GM12878 (cell line): Measurements from ENCODE around the gene KCNMB4.

Source experiments
- ATF7 ChIP-seq: fragments of 450-650 bp; IDR thresholded peaks from 2 replicates; pipeline ENCODE4 v1.6.1; 2016; ENCODE audit warnings: low read depth, mild to moderate bottlenecking
- CREB1 ChIP-seq: IDR thresholded peaks from 2 replicates; pipeline ENCODE4 v1.6.1; 2012; ENCODE audit warnings: low read depth, mild to moderate bottlenecking, inconsistent platforms
- PAX8 ChIP-seq: fragments of 450-650 bp; IDR thresholded peaks from 2 replicates; pipeline ENCODE4 v1.6.1; 2017; ENCODE audit warnings: mild to moderate bottlenecking, moderate library complexity
- SUZ12 ChIP-seq: fragments of 200-600 bp; sonication (generic); IDR thresholded peaks from one replicate; pipeline ENCODE4 v1.6.1; 2018; ENCODE audit warnings: antibody characterized with exemption, mild to moderate bottlenecking; ENCODE audit not compliant: unreplicated experiment
- TF ChIP-seq, protein P1 (sequence below), 3 experiments: IDR thresholded peaks in 2 of 3; conservative IDR thresholded peaks in 1 of 3; 2 replicates each; pipeline ENCODE4 v1.5.1; 2011; ENCODE audit warnings: low read depth in 3 of 3, low read length in 3 of 3, mild to moderate bottlenecking in 3 of 3, control low read depth in 2 of 3, moderate library complexity in 2 of 3, inconsistent platforms in 1 of 3, mixed read lengths in 1 of 3; ENCODE audit not compliant: control insufficient read depth in 2 of 3, insufficient read depth in 1 of 3; ENCODE audit errors: extremely low read depth in 1 of 3

DNA sequence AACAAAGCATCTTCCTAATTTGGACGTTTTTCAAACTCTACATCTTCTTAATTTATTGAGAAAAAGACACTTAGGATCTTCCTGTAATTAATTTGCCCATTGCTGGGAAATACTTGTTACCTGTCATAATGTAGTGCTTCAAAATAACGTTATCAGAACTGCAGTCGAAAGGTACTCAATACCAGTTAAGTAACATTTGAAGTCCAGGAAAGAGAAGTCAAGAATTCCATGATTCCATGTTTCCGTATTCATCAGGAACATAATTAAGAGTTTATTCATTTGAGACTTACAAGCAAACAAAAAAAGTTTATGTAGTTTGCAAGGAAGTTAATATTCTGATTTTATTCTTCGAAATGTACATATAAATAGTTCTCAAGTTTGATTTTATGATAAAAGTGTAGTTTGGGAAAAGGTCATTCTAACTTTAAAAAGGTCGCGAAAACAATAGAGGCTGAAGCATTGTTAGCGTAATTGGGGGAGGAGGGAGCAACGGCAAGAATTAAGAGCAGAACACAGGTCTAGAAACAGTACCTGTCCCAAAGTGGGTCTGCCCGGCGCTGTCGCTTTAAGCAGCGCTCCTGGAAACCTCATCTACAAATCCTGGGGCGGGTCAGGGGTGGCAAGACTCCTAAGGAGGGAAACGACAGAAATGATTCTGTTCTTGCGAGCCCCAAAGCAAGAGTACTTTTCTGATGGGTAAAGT is 1.2 kb upstream of the KCNMB4 start:
- TF ChIP-seq PAX8 (no peak), CREB1 (no peak), SUZ12 (no peak), ATF7 (no peak)
- TF ChIP-seq, protein P1, sequence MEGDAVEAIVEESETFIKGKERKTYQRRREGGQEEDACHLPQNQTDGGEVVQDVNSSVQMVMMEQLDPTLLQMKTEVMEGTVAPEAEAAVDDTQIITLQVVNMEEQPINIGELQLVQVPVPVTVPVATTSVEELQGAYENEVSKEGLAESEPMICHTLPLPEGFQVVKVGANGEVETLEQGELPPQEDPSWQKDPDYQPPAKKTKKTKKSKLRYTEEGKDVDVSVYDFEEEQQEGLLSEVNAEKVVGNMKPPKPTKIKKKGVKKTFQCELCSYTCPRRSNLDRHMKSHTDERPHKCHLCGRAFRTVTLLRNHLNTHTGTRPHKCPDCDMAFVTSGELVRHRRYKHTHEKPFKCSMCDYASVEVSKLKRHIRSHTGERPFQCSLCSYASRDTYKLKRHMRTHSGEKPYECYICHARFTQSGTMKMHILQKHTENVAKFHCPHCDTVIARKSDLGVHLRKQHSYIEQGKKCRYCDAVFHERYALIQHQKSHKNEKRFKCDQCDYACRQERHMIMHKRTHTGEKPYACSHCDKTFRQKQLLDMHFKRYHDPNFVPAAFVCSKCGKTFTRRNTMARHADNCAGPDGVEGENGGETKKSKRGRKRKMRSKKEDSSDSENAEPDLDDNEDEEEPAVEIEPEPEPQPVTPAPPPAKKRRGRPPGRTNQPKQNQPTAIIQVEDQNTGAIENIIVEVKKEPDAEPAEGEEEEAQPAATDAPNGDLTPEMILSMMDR (IDR thresholded peaks at IDR 0.05 in 2 of 3, conservative IDR thresholded peaks at IDR 0.05 in 1 of 3; ENCODE audit: control insufficient read depth in 2 of 3, extremely low read depth in 1 of 3, insufficient read depth in 1 of 3, low read depth in 3 of 3, low read length in 3 of 3): no peak
